HepG2 (cell line): Measurements from ENCODE around the gene RPRD2. TPM values are rescaled to one million over a fixed set of nuclear protein-coding genes. Genes with fewer than 3 reads are reported as not detected.

ENCODE experiments used
- ATF2 ChIP-seq: sonication (generic); formaldehyde crosslinking; IDR thresholded peaks from 2 replicates; pipeline ENCODE4 v1.4.0; 2020; ENCODE audit warnings: missing genetic modification reagents
- ATF3 ChIP-seq: sonication (generic); formaldehyde crosslinking; IDR thresholded peaks from 2 replicates; pipeline ENCODE4 v1.4.0; 2020; ENCODE audit warnings: missing genetic modification reagents
- DMAP1 ChIP-seq: IDR thresholded peaks from 2 replicates; pipeline ENCODE4 v1.6.1; 2016
- HIC2 ChIP-seq: sonication (generic); formaldehyde crosslinking; IDR thresholded peaks from 2 replicates; pipeline ENCODE4 v1.9.0; 2022; ENCODE audit warnings: low read depth, missing genetic modification reagents
- TAF15 ChIP-seq: fragments of 200-400 bp; formaldehyde crosslinking; IDR thresholded peaks from one replicate; pipeline ENCODE4 v1.6.1; 2018; ENCODE audit warnings: mild to moderate bottlenecking, low read depth, low read length; ENCODE audit not compliant: poor library complexity, severe bottlenecking
- ZNF10 ChIP-seq: sonication (generic); formaldehyde crosslinking; IDR thresholded peaks from 2 replicates; pipeline ENCODE4 v1.4.0; 2020; ENCODE audit warnings: mild to moderate bottlenecking, low read depth, missing genetic modification reagents, borderline replicate concordance
- ZNF12 ChIP-seq: sonication (generic); formaldehyde crosslinking; IDR thresholded peaks from 2 replicates; pipeline ENCODE4 v1.5.0; 2020; ENCODE audit warnings: missing genetic modification reagents
- ZNF280D ChIP-seq: sonication (generic); formaldehyde crosslinking; IDR thresholded peaks from 2 replicates; pipeline ENCODE4 v1.5.1; 2020; ENCODE audit warnings: mild to moderate bottlenecking, missing genetic modification reagents
- ZNF75D ChIP-seq: sonication (generic); formaldehyde crosslinking; IDR thresholded peaks from 2 replicates; pipeline ENCODE4 v1.8.1; 2023; ENCODE audit warnings: missing genetic modification reagents, mild to moderate bottlenecking, borderline replicate concordance
- polyA plus RNA-seq, 8 experiments: library from polyadenylated mRNA; depleted of rRNA in 3 of 8; stranded (reverse) in 7 of 8; unstranded in 1 of 8; fragments of >200 nt; fragmentation: Illumina TruSeq in 4 of 8; extraction: Trizol in 4 of 8; gene quantifications; 2 replicates each; pipeline versions ENCODE4 v1.2.1 to v1.2.3, GENCODE V29; 2011 to 2016; ENCODE audit warnings: low read depth in 4 of 8, missing spikeins in 1 of 8, mixed read lengths in 1 of 8; ENCODE audit not compliant: insufficient read depth in 1 of 8
- total RNA-seq, 5 experiments: library from RNA; depleted of rRNA; stranded (reverse); fragments of >200 nt; fragmentation: Illumina TruSeq; extraction: Trizol; gene quantifications; 2 replicates each; pipeline ENCODE4 v1.2.3, GENCODE V29; 2016; ENCODE audit warnings: low read depth in 1 of 5
- TF ChIP-seq, protein P1 (sequence below): sonication (generic); formaldehyde crosslinking; IDR thresholded peaks from 2 replicates; pipeline ENCODE4 v1.8.0; 2022; ENCODE audit warnings: missing genetic modification reagents, mild to moderate bottlenecking, moderate library complexity, borderline replicate concordance
- TF ChIP-seq, protein P2 (sequence below), 2 experiments: sonication (generic) in 1 of 2; formaldehyde crosslinking in 1 of 2; IDR thresholded peaks; 2 replicates each; pipeline versions ENCODE4 v1.4.0 to v1.6.1; 2016 to 2020; ENCODE audit warnings: borderline replicate concordance in 1 of 2, low read depth in 1 of 2, mild to moderate bottlenecking in 1 of 2, missing genetic modification reagents in 1 of 2
- TF ChIP-seq, protein P3 (sequence below): sonication (generic); formaldehyde crosslinking; IDR thresholded peaks from 2 replicates; pipeline ENCODE4 v1.9.0; 2022; ENCODE audit warnings: missing genetic modification reagents, mild to moderate bottlenecking, borderline replicate concordance

Gene RPRD2
- total and polyA plus RNA-seq, 2 of the 13 experiments (the other 11 are each of a cell fraction or from before 2014, with no cell fraction given), result 8.0 to 8.9 TPM

DNA sequence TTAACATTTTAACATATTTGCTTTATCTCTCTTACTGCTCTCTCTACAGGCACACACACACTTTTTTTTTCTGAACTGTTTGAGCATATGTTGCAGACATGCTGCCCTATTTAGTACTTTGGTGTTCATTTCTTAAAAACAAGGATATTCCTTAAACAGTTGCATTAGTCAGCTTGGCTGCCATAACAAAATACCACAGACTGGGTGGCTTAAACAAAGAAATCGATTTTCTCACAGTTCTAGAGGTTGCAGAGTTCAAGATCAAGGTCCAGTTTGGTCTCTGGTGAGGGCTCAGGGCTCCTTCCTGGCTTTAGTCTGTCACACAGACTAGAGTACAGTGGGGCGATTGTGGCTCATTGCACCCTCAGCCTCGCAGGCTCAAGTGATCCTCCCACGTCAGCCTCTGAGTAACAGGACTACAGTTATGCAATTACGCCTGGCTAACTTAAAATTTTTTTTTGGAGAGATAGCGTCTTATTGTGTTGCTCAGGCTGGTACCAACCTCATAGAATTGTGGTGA is 46.7 kb downstream of the RPRD2 start (continued):
- TF ChIP-seq, protein P1, sequence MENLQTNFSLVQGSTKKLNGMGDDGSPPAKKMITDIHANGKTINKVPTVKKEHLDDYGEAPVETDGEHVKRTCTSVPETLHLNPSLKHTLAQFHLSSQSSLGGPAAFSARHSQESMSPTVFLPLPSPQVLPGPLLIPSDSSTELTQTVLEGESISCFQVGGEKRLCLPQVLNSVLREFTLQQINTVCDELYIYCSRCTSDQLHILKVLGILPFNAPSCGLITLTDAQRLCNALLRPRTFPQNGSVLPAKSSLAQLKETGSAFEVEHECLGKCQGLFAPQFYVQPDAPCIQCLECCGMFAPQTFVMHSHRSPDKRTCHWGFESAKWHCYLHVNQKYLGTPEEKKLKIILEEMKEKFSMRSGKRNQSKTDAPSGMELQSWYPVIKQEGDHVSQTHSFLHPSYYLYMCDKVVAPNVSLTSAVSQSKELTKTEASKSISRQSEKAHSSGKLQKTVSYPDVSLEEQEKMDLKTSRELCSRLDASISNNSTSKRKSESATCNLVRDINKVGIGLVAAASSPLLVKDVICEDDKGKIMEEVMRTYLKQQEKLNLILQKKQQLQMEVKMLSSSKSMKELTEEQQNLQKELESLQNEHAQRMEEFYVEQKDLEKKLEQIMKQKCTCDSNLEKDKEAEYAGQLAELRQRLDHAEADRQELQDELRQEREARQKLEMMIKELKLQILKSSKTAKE (CRISPR knock-in tag), result peak; percentile 99
- TF ChIP-seq, protein P2, sequence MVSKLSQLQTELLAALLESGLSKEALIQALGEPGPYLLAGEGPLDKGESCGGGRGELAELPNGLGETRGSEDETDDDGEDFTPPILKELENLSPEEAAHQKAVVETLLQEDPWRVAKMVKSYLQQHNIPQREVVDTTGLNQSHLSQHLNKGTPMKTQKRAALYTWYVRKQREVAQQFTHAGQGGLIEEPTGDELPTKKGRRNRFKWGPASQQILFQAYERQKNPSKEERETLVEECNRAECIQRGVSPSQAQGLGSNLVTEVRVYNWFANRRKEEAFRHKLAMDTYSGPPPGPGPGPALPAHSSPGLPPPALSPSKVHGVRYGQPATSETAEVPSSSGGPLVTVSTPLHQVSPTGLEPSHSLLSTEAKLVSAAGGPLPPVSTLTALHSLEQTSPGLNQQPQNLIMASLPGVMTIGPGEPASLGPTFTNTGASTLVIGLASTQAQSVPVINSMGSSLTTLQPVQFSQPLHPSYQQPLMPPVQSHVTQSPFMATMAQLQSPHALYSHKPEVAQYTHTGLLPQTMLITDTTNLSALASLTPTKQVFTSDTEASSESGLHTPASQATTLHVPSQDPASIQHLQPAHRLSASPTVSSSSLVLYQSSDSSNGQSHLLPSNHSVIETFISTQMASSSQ (IDR thresholded peaks at IDR 0.05; ENCODE audit: low read depth), result peak; percentile 75
- TF ChIP-seq, protein P2 (CRISPR knock-in tag; IDR thresholded peaks at IDR 0.05; ENCODE audit: borderline replicate concordance), result peak; percentile 70; the same call in 1 of the 2 replicates
- TF ChIP-seq, protein P3, sequence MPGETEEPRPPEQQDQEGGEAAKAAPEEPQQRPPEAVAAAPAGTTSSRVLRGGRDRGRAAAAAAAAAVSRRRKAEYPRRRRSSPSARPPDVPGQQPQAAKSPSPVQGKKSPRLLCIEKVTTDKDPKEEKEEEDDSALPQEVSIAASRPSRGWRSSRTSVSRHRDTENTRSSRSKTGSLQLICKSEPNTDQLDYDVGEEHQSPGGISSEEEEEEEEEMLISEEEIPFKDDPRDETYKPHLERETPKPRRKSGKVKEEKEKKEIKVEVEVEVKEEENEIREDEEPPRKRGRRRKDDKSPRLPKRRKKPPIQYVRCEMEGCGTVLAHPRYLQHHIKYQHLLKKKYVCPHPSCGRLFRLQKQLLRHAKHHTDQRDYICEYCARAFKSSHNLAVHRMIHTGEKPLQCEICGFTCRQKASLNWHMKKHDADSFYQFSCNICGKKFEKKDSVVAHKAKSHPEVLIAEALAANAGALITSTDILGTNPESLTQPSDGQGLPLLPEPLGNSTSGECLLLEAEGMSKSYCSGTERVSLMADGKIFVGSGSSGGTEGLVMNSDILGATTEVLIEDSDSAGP, result no peak
- peak; percentile 94 for TF ChIP-seq ZNF12 (CRISPR knock-in tag)
- TF ChIP-seq DMAP1, result peak; percentile 58; the same call in 1 of the 2 replicates
- no peak for TF ChIP-seq HIC2
- TF ChIP-seq ATF3 (CRISPR knock-in tag), result peak; percentile 40; the same call in 1 of the 2 replicates
- peak; percentile 74; the same call in 1 of the 2 replicates for TF ChIP-seq ATF2 (CRISPR knock-in tag)
- no peak for TF ChIP-seq TAF15
- TF ChIP-seq ZNF75D, result no peak
- no peak for TF ChIP-seq ZNF10 (CRISPR knock-in tag)
- TF ChIP-seq ZNF280D (CRISPR knock-in tag), result no peak
